Left lung (tissue), 10 donors: ENCODE data around the gene WDR54. TPM values are rescaled to one million over a fixed set of nuclear protein-coding genes. Genes with fewer than 3 reads are reported as not detected.
A peak's percentile ranks its signal among the peaks of the same experiment; 100 is the strongest.
"Not testable (repeated sequence)": the region's sequence is repeated elsewhere in the genome, so short reads cannot be mapped to it uniquely, and the experiment has no call there.

Source experiments
- ATAC-seq: fragments of 200-7000 bp; cut with Tn5 transposase; one replicate; pipeline ENCODE4 v1.9.1; 2020; ENCODE audit warnings: moderate library complexity
- DNase-seq, 4 donors: peaks; one replicate each; pipeline ENCODE4 v3.0.0-alpha.2; 2013 to 2020
- H3K27ac ChIP-seq, 2 donors: fragments of 200-600 bp; sonication (generic) in 1 of 2; one replicate each; pipeline versions ENCODE4 v1.5.0 to v1.8.0; 2020 to 2021
- H3K27me3 ChIP-seq, 2 donors: fragments of 200-600 bp; sonication (generic) in 1 of 2; one replicate each; pipeline versions ENCODE4 v1.5.0 to v1.8.0; 2020 to 2021
- H3K36me3 ChIP-seq, 2 donors: fragments of 200-600 bp; sonication (generic) in 1 of 2; one replicate each; pipeline versions ENCODE4 v1.5.0 to v1.8.0; 2020 to 2021
- H3K4me1 ChIP-seq, 2 donors: fragments of 200-600 bp; one replicate each; pipeline ENCODE4 v1.8.0; 2021
- H3K4me3 ChIP-seq, 2 donors: fragments of 200-600 bp; sonication (generic) in 1 of 2; one replicate each; pipeline versions ENCODE4 v1.5.0 to v1.8.0; 2020 to 2021; ENCODE audit warnings: mild to moderate bottlenecking in 1 of 2
- H3K9me3 ChIP-seq, 2 donors: fragments of 200-600 bp; sonication (generic) in 1 of 2; one replicate each; pipeline versions ENCODE4 v1.5.0 to v1.8.0; 2020 to 2021
- intact Hi-C, 2 donors: fragments of 100-400 bp; cut with DNase I; formaldehyde crosslinking; loops; one replicate each; pipeline versions ENCODE4 v1.11.2 to v1.14.2; 2022
- polyA plus RNA-seq, 6 donors: library from polyadenylated mRNA; unstranded; fragments of 120-200 nt; gene quantifications; one replicate each; pipeline ENCODE4 v1.2.1, GENCODE V29; 2013; ENCODE audit not compliant: insufficient read length in 6 of 6
- total RNA-seq, 2 donors: library from RNA; stranded (reverse); fragmentation: NEBNext Ultra II Directional; extraction: Animal tissue kit (Norgen Biotek cat#: 25700); gene quantifications; one replicate each; pipeline ENCODE4 v1.2.1, GENCODE V29; 2021
- TF ChIP-seq, protein P1 (sequence below), 2 donors: fragments of 200-600 bp; sonication (generic) in 1 of 2; IDR thresholded peaks; one replicate each; pipeline versions ENCODE4 v1.5.0 to v1.8.0; 2021; ENCODE audit warnings: antibody characterized with exemption in 2 of 2
- donor health status: DM: no; HTN: yes; CAD: no.
- donor health status: DM: no; HTN: no; CAD: no.

The WDR54 gene
- total and polyA plus RNA-seq, 8 donors: 9.2 to 39.6 (median 35.2) TPM

DNA sequence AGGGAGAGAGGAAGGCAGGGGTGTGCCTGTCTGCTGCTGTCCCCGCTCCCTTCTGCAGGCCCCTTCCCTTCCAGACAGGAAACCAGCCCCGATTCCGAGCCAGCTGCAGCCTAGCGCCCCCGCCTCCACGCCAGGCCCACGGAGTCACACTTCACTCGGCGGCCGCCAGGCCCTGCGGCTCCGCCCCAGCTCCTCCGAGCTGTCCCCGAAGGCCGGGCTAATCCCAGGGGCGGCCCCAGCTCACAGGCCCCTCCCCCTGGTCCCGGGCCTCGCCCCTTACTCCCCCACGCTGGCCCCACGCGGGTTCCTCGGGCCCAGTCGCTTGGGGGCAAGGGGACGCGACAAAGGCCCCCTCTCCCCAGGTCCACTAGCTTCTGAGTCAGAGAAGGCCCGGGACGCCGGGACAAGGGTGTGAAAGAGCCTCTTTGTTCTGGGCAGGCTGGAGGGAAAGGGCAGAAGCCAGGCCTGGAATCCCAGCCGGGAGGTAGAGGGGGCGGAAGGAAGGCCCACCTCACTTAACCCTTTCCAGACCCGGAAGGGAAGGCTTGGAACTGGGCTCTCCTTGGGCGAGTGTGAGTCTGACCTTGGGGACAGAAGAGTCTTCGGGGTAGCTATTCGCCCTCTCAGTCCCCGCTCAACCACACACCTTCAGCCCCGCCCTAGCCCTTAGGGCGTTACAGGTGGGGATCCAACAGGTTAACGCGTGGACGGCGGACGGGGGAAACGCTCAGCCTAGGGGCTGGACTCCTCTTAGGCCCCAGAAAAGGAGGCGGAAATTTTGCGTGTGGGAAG is 19.0 kb downstream of the WDR54 start:
- peak; percentile 92 for ATAC-seq
- TF ChIP-seq, protein P1, sequence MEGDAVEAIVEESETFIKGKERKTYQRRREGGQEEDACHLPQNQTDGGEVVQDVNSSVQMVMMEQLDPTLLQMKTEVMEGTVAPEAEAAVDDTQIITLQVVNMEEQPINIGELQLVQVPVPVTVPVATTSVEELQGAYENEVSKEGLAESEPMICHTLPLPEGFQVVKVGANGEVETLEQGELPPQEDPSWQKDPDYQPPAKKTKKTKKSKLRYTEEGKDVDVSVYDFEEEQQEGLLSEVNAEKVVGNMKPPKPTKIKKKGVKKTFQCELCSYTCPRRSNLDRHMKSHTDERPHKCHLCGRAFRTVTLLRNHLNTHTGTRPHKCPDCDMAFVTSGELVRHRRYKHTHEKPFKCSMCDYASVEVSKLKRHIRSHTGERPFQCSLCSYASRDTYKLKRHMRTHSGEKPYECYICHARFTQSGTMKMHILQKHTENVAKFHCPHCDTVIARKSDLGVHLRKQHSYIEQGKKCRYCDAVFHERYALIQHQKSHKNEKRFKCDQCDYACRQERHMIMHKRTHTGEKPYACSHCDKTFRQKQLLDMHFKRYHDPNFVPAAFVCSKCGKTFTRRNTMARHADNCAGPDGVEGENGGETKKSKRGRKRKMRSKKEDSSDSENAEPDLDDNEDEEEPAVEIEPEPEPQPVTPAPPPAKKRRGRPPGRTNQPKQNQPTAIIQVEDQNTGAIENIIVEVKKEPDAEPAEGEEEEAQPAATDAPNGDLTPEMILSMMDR (IDR thresholded peaks at IDR 0.05): peak in 1 of 2 donors; percentile 57

GRCh38 chr2:74441170-74441689 is 19.7 kb downstream of the WDR54 start:
- H3K27me3 ChIP-seq: peaks cover 5 to 61% of the 10 kb centered on the region in 2 donors
- H3K4me1 ChIP-seq: peaks cover 5 to 40% of the 10 kb centered on the region in 2 donors
- H3K4me3 ChIP-seq: peak overlapping the region; percentile 47 to 50
- H3K36me3 ChIP-seq: no peaks in the 10 kb centered on the region
- TF ChIP-seq, protein P1 (IDR thresholded peaks at IDR 0.05): no peak
- DNase-seq (peak in 2 of 4 donors; percentile 16 to 75), ATAC-seq (peak; percentile 31)
- H3K27ac ChIP-seq: peak overlapping the region; percentile 77 to 81
- no peaks in the 10 kb centered on the region for H3K9me3 ChIP-seq
- intact Hi-C loops: no loop called here

More for the DNA sequence above, 19.0 kb downstream of the WDR54 start:
- Histone ChIP-seq H3K27me3 (peaks cover 5 to 61% of the 10 kb centered on the region in 2 donors), H3K27ac (peak overlapping the region; percentile 77 to 81), H3K9me3 (no peaks in the 10 kb centered on the region), H3K4me3 (peak overlapping the region; percentile 47 to 50), H3K36me3 (no peaks in the 10 kb centered on the region), H3K4me1 (peaks cover 5 to 40% of the 10 kb centered on the region in 2 donors)
- DNase-seq: peak; percentile 87 to 97 (median 92)
- intact Hi-C loops: no loop called here

DNA sequence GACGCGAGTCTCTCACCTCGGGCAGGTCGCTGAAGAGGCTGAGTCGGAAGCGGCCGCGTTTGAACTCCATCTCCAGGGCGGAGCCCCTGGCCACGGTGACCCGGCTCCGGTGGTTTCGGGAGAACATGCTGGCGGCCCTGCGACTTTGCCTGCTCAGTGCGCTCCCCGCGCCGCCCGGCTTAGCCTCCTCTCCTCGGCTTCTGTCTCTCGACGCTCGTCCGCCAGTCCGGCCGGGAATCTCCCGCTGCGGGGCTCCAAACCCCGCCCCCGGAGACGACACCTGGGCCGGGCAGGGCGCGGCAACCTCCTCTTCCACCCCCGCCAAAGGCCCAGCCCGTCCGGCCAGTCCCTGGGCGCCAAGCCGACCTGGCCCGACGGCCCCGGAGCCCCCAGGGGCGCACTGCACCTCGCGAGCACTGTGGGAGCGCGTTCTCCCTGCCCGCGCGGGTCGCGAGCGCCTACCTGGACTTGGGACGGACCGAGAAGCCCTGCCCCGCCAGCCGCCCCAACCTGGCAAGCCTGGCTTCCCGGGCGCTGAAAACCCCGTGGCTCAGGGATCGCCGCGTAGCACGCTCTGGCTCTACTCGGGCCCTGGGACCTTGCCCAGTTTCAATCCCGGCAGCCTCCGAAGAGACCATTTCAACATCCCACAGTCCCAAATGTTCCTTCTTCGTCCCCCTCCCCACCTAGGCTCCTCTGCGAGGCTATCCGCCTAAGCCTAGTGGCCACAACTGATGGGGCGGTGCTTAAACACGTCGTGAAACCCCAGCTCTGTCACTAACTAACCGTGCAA is 20.4 kb downstream of the WDR54 start, which contains the start of gene RTKN:
RTKN (minus strand) TSS at position 248 of the 793 bp plus-strand sequence; CDS start at position 127, 121 bp downstream.
- TF ChIP-seq, protein P1 (IDR thresholded peaks at IDR 0.05): no peak
- Histone ChIP-seq H3K36me3 (no peaks in the 10 kb centered on the region), H3K4me3 (peak within 1 kb of the TSS; percentile 47 to 50), H3K4me1 (peaks cover 5 to 39% of the 10 kb centered on the region in 2 donors), H3K27me3 (peaks cover 5 to 61% of the 10 kb centered on the region in 2 donors), H3K9me3 (no peaks in the 10 kb centered on the region), H3K27ac (peak within 1 kb of the TSS; percentile 77 to 81)
- ATAC-seq: peak; percentile 78
- peak; percentile 28 to 90 (median 62) for DNase-seq
- intact Hi-C loops: no loop called here

GRCh38 chr2:74442483-74443297 is 21.2 kb downstream of the WDR54 start:
- DNase-seq, intact Hi-C loops, ATAC-seq, H3K9me3 ChIP-seq, H3K36me3 ChIP-seq: not testable (repeated sequence)
- Histone ChIP-seq H3K27ac (peak overlapping the region; percentile 77 to 81), H3K27me3 (peaks cover 5 to 61% of the 10 kb centered on the region in 2 donors), H3K4me3 (peak overlapping the region in 1 of 2 donors; percentile 50), H3K4me1 (peaks cover 5 to 37% of the 10 kb centered on the region in 2 donors)
